Activated B cell treated with CpG ODN at 0.5 μM for 24 hours (primary cell): ENCODE results near the gene SFN. TPM values are rescaled to one million over a fixed set of nuclear protein-coding genes. Genes with fewer than 3 reads are reported as not detected.

Experiments used
- ATAC-seq: fragments of 200-7000 bp; cut with Tn5 transposase; one replicate; pipeline ENCODE4 v1.10.0; 2021; ENCODE audit warnings: low read depth, mild to moderate bottlenecking, moderate library complexity
- CTCF ChIA-PET: fragments of 350-600 bp; sonication (Branson Sonifier 250); formaldehyde crosslinking; loops from one replicate; lab custom pipeline; 2021; ENCODE audit warnings: antibody characterized with exemption; lab: Charles Lee
- POLR2A ChIA-PET: fragments of 350-600 bp; sonication (Branson Sonifier 250); formaldehyde crosslinking; loops from one replicate; lab custom pipeline; 2021; ENCODE audit warnings: antibody characterized with exemption; lab: Charles Lee
- DNase-seq: peaks from one replicate; pipeline ENCODE4 v3.0.0; 2022
- H3K27ac Mint-ChIP-seq: one replicate; pipeline ENCODE4 v1.8.0; 2020; ENCODE audit warnings: mixed read lengths
- H3K27me3 Mint-ChIP-seq: one replicate; pipeline ENCODE4 v1.8.0; 2021; ENCODE audit warnings: mixed read lengths
- H3K36me3 Mint-ChIP-seq: one replicate; pipeline ENCODE4 v1.8.0; 2021; ENCODE audit warnings: low read depth, mixed read lengths
- H3K4me1 Mint-ChIP-seq: one replicate; pipeline ENCODE4 v1.8.0; 2021; ENCODE audit warnings: mixed read lengths
- H3K4me3 Mint-ChIP-seq: one replicate; pipeline ENCODE4 v1.8.0; 2020; ENCODE audit warnings: mild to moderate bottlenecking, mixed read lengths
- H3K9me3 Mint-ChIP-seq: one replicate; pipeline ENCODE4 v1.8.0; 2020; ENCODE audit warnings: mixed read lengths
- intact Hi-C: fragments of 100-400 bp; cut with micrococcal nuclease; formaldehyde crosslinking; loops from one replicate; pipeline ENCODE4 v1.15.1; 2024
- total RNA-seq: library from RNA; stranded (reverse); gene quantifications from 2 replicates; pipeline ENCODE4 v1.2.3, GENCODE V29; 2022
- TF ChIP-seq, protein P1 (sequence below): fragments of 200-600 bp; IDR thresholded peaks from one replicate; pipeline ENCODE4 v1.8.0; 2022; ENCODE audit warnings: antibody characterized with exemption, mild to moderate bottlenecking

Gene SFN
- total RNA-seq, 1 donor from 2014 or later, result 0.29 TPM

DNA sequence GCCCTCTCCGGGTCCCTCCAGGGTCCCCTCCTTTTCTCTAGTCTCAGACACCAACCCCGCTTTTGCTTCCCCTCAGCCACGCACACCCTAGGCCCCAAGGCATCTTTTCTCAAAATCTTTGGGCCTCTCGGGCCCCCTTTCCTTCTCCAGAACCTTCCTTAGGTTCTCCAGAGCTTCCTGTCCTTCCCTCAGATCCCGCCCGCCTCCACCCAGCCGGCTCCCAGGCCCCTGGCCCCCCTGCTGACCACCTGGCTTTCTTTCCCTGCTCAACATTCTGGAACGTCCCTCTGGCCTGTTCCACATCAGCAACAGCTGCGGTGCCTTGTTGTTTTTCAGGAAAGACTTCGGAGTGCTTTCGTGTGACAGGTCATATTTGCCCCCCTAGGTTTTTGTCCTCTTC is 35.3 kb upstream of the SFN start:
- ChIA-PET POLR2A (interaction anchor here (1.3 to 1.8 kb wide), 2 partner anchors 8 to 11 kb away, joined by 4 to 10 read pairs; no protein-coding TSS in a partner anchor), CTCF (interaction anchor here (1.3 kb wide), 1 partner anchor 18 kb away, joined by 4 read pairs; no protein-coding TSS in a partner anchor)
- Mint-ChIP-seq H3K4me3 (peak overlapping the region; percentile 86), H3K4me1 (peaks cover 55% of the 10 kb centered on the region), H3K36me3 (peaks cover 24% of the 10 kb centered on the region), H3K27me3 (no peaks in the 10 kb centered on the region), H3K9me3 (no peaks in the 10 kb centered on the region), H3K27ac (peak overlapping the region; percentile 80)
- no peak for DNase-seq
- no peak for ATAC-seq
- intact Hi-C loops, result loop anchor here (1.0 kb wide), 1 partner anchor 12 kb away; no protein-coding TSS in a partner anchor
- TF ChIP-seq, protein P1, sequence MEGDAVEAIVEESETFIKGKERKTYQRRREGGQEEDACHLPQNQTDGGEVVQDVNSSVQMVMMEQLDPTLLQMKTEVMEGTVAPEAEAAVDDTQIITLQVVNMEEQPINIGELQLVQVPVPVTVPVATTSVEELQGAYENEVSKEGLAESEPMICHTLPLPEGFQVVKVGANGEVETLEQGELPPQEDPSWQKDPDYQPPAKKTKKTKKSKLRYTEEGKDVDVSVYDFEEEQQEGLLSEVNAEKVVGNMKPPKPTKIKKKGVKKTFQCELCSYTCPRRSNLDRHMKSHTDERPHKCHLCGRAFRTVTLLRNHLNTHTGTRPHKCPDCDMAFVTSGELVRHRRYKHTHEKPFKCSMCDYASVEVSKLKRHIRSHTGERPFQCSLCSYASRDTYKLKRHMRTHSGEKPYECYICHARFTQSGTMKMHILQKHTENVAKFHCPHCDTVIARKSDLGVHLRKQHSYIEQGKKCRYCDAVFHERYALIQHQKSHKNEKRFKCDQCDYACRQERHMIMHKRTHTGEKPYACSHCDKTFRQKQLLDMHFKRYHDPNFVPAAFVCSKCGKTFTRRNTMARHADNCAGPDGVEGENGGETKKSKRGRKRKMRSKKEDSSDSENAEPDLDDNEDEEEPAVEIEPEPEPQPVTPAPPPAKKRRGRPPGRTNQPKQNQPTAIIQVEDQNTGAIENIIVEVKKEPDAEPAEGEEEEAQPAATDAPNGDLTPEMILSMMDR, result no peak

DNA sequence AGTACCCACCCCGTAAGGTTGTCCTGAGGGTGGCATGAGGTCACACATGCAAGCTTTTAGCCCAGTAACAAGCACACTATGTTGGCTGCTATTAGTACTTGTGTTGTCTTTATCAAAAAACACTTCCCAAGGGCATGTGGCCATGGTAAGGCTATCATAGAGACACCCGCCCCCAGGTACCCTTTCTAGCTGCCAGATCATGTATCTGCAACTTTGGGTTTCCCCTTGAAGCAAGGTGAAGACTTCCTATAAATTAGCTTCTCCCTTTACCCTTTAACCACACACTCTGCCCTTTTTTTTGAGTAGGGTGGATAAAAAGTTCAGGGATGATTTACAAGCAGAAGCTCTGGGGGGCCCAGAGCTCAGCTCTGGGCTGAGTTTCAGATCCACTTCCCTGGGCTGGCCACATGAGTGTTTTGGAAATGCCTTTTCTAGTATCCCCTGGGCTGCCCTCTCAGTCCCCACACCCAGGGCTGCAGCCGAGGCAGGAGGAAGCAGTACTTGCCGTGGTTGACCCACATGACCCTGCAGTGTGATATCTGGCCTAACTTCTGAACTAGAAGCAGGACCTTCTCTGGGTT is 34.4 kb upstream of the SFN start:
- no peak for DNase-seq
- CTCF ChIA-PET, result interaction anchor here (0.6 to 1.3 kb wide), 3 partner anchors 19 to 59 kb away, joined by 3 to 4 read pairs (median 3); no protein-coding TSS in a partner anchor
- peaks cover 28% of the 10 kb centered on the region for H3K36me3 Mint-ChIP-seq
- intact Hi-C loops, result loop anchor here (1.0 kb wide), 1 partner anchor 11 kb away; no protein-coding TSS in a partner anchor
- no peak for ATAC-seq
- H3K4me1 Mint-ChIP-seq, result peaks cover 57% of the 10 kb centered on the region
- no peaks in the 10 kb centered on the region for H3K27me3 Mint-ChIP-seq
- no peaks in the 10 kb centered on the region for H3K9me3 Mint-ChIP-seq
- peak overlapping the region; percentile 80 for H3K27ac Mint-ChIP-seq
- POLR2A ChIA-PET, result interaction anchor here (0.7 to 1.8 kb wide), 6 partner anchors 9 to 286 kb away, joined by 3 to 10 read pairs (median 4); partner anchors contain the start of gene GPATCH3
- TF ChIP-seq, protein P1, result no peak
- H3K4me3 Mint-ChIP-seq, result peak overlapping the region; percentile 86

DNA sequence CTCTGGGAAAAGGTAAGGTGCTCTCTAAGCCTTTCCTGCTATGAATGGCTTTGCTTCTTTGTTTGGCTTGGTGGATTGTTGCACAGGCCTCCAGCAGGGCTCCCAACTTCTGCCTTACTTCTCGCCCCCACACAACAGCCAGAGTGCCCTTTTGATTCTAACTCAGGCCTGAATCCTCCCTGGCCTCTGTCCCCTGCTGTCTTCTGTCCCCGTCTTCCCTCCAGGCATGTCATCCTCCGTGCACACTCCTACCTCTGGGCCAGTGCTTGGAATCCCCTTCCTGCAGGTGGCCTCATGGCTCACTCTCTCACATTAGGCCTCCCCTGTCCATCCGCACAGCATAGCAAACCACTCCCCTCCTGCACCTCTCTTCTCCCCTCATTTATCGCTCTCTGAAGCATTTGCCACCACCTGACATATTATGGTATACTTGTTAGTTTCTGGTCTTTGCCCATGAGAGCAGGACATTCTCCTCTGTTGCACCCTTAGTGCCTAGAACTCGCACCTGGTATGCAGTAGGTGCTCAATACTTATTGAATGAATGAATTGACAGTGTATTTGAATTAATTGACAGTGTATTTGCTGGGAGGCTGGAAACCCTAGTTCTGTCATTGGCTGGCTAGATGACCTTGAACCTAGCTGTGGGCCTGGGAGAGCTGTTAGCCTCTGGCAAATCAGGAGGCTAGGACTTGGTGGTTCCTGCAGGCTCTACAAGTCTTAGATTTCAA is 33.6 kb upstream of the SFN start:
- POLR2A ChIA-PET, result interaction anchor here (0.5 to 1.8 kb wide), 7 partner anchors 9 to 1343 kb away, joined by 3 to 10 read pairs (median 4); partner anchors contain the start of genes GPATCH3 and GPN2
- H3K4me1 Mint-ChIP-seq, result peaks cover 66% of the 10 kb centered on the region
- no peaks in the 10 kb centered on the region for H3K27me3 Mint-ChIP-seq
- no peak for DNase-seq
- CTCF ChIA-PET, result interaction anchor here (0.9 to 1.1 kb wide), 2 partner anchors 19 to 20 kb away, joined by 3 read pairs; no protein-coding TSS in a partner anchor
- no peak for ATAC-seq
- H3K36me3 Mint-ChIP-seq, result peaks cover 33% of the 10 kb centered on the region
- H3K4me3 Mint-ChIP-seq, result peak overlapping the region; percentile 86
- no peaks in the 10 kb centered on the region for H3K9me3 Mint-ChIP-seq
- TF ChIP-seq, protein P1, result no peak
- H3K27ac Mint-ChIP-seq, result peak overlapping the region; percentile 46
- intact Hi-C loops, result no loop called here

DNA sequence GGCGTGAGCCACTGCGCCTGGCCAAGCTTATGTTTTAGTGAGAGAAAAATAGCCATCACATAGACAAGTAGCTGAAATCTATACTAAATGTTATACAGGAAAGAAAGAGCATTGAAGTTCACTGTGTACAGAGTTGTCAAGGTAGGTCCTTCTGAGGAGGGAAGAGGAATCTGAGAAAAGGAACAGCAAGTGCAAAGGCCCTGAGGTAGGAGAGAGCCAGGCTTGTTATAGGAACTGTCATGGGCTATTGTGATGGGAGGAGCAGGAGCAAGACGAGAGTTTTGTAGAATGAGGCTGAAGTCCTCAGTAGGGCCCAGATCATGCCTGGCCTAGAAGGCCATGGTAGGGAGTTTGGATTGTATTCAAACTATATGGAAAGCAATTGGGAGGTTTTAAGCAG is 31.9 kb upstream of the SFN start:
- DNase-seq, result no peak
- TF ChIP-seq, protein P1, result no peak
- Mint-ChIP-seq H3K27me3 (no peaks in the 10 kb centered on the region), H3K4me3 (no peak overlapping the region), H3K36me3 (peaks cover 46% of the 10 kb centered on the region), H3K27ac (peak overlapping the region; percentile 6), H3K9me3 (no peaks in the 10 kb centered on the region), H3K4me1 (peaks cover 67% of the 10 kb centered on the region)
- intact Hi-C loops, result no loop called here
- no peak for ATAC-seq
- POLR2A ChIA-PET, result interaction anchor here (0.6 to 3.1 kb wide), 4 partner anchors 10 to 37 kb away, joined by 4 to 40 read pairs (median 12); no protein-coding TSS in a partner anchor
- CTCF ChIA-PET, result interaction anchor here (1.0 to 5.0 kb wide), 3 partner anchors 11 to 212 kb away, joined by 3 to 47 read pairs (median 8); no protein-coding TSS in a partner anchor
